Stomach (tissue), 9 donors: ENCODE data around the gene CARMIL1. TPM values are rescaled to one million over a fixed set of nuclear protein-coding genes. Genes with fewer than 3 reads are reported as not detected.

ENCODE experiments used
- DNase-seq, 2 donors: peaks; one replicate each; pipeline versions ENCODE4 v3.0.0 to v3.0.0-alpha.2; 2013 to 2019
- H3K27ac ChIP-seq, 5 donors: fragments of 200-600 bp in 4 of 5; sonication (generic) in 4 of 5; one replicate each; pipeline ENCODE4 v1.5.1; 2013 to 2019; ENCODE audit warnings: mild to moderate bottlenecking in 1 of 5, moderate library complexity in 1 of 5
- H3K27me3 ChIP-seq, 3 donors: fragments of 200-600 bp; sonication (generic); one replicate each; pipeline ENCODE4 v1.5.1; 2017 to 2019; ENCODE audit warnings: mixed run types in 1 of 3
- H3K36me3 ChIP-seq, 4 donors: fragments of 200-600 bp; sonication (generic); 1 replicate in 3 of 4; 2 replicates in 1 of 4; pipeline ENCODE4 v1.5.1; 2016 to 2019
- H3K4me1 ChIP-seq, 4 donors: fragments of 200-600 bp; sonication (generic); one replicate each; pipeline ENCODE4 v1.5.1; 2016 to 2019
- H3K4me3 ChIP-seq, 4 donors: fragments of 200-600 bp; sonication (generic) in 3 of 4; one replicate each; pipeline ENCODE4 v1.5.1; 2016 to 2019; ENCODE audit warnings: mild to moderate bottlenecking in 1 of 4
- H3K9me3 ChIP-seq, 4 donors: fragments of 200-600 bp; sonication (generic); one replicate each; pipeline ENCODE4 v1.5.1; 2016 to 2019
- CTCF ChIP-seq, 7 experiments: fragments of 450-650 bp in 4 of 7; fragments of 200-600 bp in 3 of 7; sonication (generic) in 3 of 7; IDR thresholded peaks; one replicate each; pipeline ENCODE4 v1.5.1; 2016 to 2019; ENCODE audit warnings: antibody characterized with exemption in 7 of 7, control low read depth in 2 of 7, mild to moderate bottlenecking in 1 of 7
- EP300 ChIP-seq: sonication (generic); formaldehyde crosslinking; IDR thresholded peaks from one replicate; pipeline ENCODE4 v1.6.1; 2017; ENCODE audit warnings: antibody characterized with exemption
- POLR2A ChIP-seq, 4 donors: fragments of 450-650 bp; IDR thresholded peaks; one replicate each; pipeline ENCODE4 v1.6.1; 2016; ENCODE audit warnings: antibody characterized with exemption in 4 of 4, control low read depth in 2 of 4, mild to moderate bottlenecking in 1 of 4, moderate library complexity in 1 of 4
- POLR2AphosphoS5 ChIP-seq, 3 donors: sonication (generic); formaldehyde crosslinking; IDR thresholded peaks; one replicate each; pipeline ENCODE4 v1.6.1; 2016; ENCODE audit warnings: antibody characterized with exemption in 3 of 3
- WGBS, 5 donors: extraction: QIAGEN DNeasy Blood & Tissue Kit in 3 of 5; methylation state at CpG; one replicate each; pipeline versions ENCODE4 v1.1.5 to v1.1.7; 2013 to 2018; 5-methylcytosine and 5-hydroxymethylcytosine counted together
- intact Hi-C: fragments of 100-400 bp; cut with DNase I; formaldehyde crosslinking; loops from one replicate; pipeline ENCODE4 v1.15.1; 2023; ENCODE audit warnings: low total_unique reads
- polyA plus RNA-seq, 3 donors: library from polyadenylated mRNA; stranded (reverse); fragments of 200-250 nt; gene quantifications; one replicate each; pipeline ENCODE4 v1.2.3, GENCODE V29; 2013
- total RNA-seq, 5 donors: library from RNA; depleted of rRNA; stranded (reverse); fragments of >200 nt; gene quantifications; one replicate each; pipeline versions ENCODE4 v1.1.0 to v1.2.3, GENCODE V29; 2014 to 2016
- donor health status: healthy with polysubstance abuse.
- donor health status: Bipolar disorder and iron deficiency.
- donor health status: healthy.

Gene CARMIL1
- total and polyA plus RNA-seq, 8 donors: 10.5 to 42.7 (median 14.9) TPM

- Histone ChIP-seq H3K27me3 (no peaks in the 10 kb centered on the region), H3K4me1 (peaks cover 3 to 33% (median 16%) of the 10 kb centered on the region in 4 donors), H3K27ac (no peak overlapping the region), H3K9me3 (no peaks in the 10 kb centered on the region), H3K36me3 (no peaks in the 10 kb centered on the region), H3K4me3 (no peak overlapping the region)
- TF ChIP-seq EP300 (no peak), POLR2AphosphoS5 (IDR thresholded peaks at IDR 0.05) (no peak), CTCF (IDR thresholded peaks at IDR 0.05) (no peak)
- DNase-seq: no peak
- intact Hi-C loops: no loop called here
Observed at GRCh38 chr6:25350573-25350972, 71.4 kb downstream of the CARMIL1 start.

DNA sequence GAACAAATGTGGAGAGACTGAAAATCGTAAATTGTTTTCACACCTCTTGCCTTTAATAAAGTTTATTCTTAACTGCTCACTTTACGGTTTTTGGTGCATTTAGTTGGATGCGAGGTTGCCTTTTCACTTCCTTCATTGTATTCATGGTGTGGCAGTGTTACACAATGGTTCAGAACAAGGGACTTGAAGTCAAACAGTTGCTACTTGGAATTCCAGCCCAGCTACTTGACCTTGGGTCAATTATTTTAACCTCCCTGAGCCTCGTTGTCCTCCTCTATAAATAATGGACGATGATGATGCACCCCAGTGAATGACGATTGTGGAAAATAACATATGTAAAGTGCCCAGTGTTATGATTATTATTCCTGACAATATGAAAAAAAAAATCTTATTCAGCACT lies 72.3 kb downstream of the CARMIL1 start:
- Histone ChIP-seq H3K27ac (no peak overlapping the region), H3K9me3 (no peaks in the 10 kb centered on the region), H3K36me3 (no peaks in the 10 kb centered on the region), H3K4me1 (peaks cover 3 to 24% (median 9%) of the 10 kb centered on the region in 4 donors), H3K4me3 (no peak overlapping the region), H3K27me3 (no peaks in the 10 kb centered on the region)
- no peak for DNase-seq
- WGBS, 5 donors: 76 to 85% (median 80%) methylated on average over 6 of the region's 6 CpGs
- intact Hi-C loops: no loop called here
- TF ChIP-seq POLR2AphosphoS5 (IDR thresholded peaks at IDR 0.05) (no peak), CTCF (IDR thresholded peaks at IDR 0.05) (no peak), EP300 (no peak), POLR2A (IDR thresholded peaks at IDR 0.05) (no peak)

DNA sequence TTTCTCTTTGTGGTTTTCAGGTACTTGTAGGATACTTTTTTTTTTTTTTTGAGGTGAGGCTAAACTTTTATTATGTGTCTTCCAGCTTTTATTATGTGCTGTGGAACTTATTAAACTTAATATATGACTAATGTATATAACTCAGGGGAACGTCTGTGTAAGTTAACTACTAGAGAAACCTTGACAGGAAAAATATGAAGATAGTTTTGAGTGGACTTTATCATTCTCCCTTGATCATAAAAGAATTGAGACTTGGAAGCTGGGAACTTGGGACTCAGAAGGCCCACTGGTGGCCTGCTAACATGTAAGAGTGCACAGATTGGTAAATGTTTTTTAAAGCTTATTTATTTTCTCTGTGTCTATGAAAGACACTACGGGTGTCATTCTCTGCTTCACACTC lies 73.1 kb downstream of the CARMIL1 start:
- intact Hi-C loops: no loop called here
- Histone ChIP-seq H3K4me3 (no peak overlapping the region), H3K36me3 (no peaks in the 10 kb centered on the region), H3K4me1 (peaks cover 0 to 20% (median 9%) of the 10 kb centered on the region in 4 donors), H3K27ac (no peak overlapping the region), H3K27me3 (no peaks in the 10 kb centered on the region), H3K9me3 (no peaks in the 10 kb centered on the region)
- DNase-seq: no peak
- TF ChIP-seq POLR2AphosphoS5 (IDR thresholded peaks at IDR 0.05) (no peak), EP300 (no peak), CTCF (IDR thresholded peaks at IDR 0.05) (no peak), POLR2A (IDR thresholded peaks at IDR 0.05) (no peak)
- WGBS, 5 donors: 65 to 82% (median 70%) methylated on average over 2 of the region's 2 CpGs

DNA sequence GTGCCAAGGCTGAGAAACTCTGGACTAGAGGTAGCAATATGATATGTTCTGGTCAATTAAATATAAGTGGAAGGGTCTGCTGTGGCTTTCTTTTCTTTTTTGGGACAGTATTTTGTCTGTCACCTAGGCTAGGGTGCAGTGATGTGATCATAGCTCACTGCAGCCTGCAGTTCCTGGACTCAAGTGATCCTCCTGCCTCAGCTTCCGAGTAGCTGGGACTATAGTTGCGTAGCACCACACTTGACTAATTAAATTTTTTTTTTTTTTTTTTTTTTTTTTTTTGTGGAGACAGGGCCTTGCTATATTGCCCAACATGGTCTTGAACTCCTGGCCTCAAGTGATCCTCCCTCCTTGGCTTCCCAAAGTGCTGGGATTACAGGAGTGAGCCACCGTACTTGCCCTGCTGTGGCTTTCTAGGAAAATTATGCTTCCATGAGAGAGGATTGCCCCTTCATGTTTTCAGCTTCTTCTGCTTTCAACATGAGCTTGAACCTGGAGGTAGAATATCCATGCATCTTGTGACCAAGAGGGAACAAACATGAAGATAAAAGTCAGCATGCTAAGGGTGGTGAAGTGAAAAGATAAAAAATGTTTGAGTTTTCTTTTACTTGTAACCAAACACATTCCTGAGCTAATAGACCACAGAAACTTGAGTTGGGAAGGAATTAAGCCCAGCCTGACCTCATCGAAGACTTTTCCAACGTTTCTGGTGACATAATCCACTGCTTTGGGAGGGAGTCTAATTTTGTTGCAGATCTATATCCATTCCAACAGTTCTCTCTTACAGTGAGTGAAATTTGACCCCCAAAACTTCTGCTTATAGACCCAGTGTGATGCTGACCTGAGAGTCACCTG lies 75.1 kb downstream of the CARMIL1 start:
- TF ChIP-seq CTCF (IDR thresholded peaks at IDR 0.05): no peak
- no peak for TF ChIP-seq POLR2AphosphoS5 (IDR thresholded peaks at IDR 0.05)
- TF ChIP-seq POLR2A (IDR thresholded peaks at IDR 0.05): no peak
- no peak for TF ChIP-seq EP300
- Histone ChIP-seq H3K9me3 (no peaks in the 10 kb centered on the region), H3K4me1 (peaks cover 4 to 24% (median 9%) of the 10 kb centered on the region in 4 donors), H3K27me3 (no peaks in the 10 kb centered on the region), H3K4me3 (no peak overlapping the region), H3K36me3 (no peaks in the 10 kb centered on the region), H3K27ac (no peak overlapping the region)
- intact Hi-C loops: no loop called here
- 59 to 72% (median 67%) methylated on average over 5 of the region's 5 CpGs for WGBS, 5 donors
- DNase-seq: peak in 1 of 2 donors; percentile 60
